AG09319 (cell line): ENCODE measurements around the gene SLAMF8.

Experiments used
- DNase-seq: peaks from one replicate; pipeline ENCODE4 v3.0.0-alpha.2; 2010; ENCODE audit warnings: low read depth; ENCODE audit errors: extremely low read depth
- TF ChIP-seq, protein P1 (sequence below): IDR thresholded peaks from 2 replicates; pipeline ENCODE4 v1.5.1; 2011; ENCODE audit warnings: low read depth, mild to moderate bottlenecking, inconsistent platforms, low read length, moderate library complexity

Gene SLAMF8

DNA sequence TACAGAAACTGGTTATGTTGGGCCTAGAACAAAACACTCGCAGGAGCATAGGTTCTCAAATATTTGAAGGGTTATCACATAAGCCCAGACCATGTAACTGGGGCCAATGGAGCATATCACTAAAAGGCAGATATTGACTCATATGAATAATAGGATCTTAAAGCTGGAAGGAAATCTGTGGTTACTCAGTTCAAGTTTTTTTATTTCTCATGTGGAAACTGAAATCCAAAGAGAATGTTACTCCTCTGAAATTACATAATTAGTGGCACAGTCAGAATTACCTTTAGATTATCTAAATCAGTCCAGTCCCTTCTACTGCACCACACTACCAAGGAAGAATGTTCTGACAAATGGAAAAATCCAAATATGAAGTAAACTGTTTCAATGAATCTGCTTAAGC is 12.0 kb downstream of the SLAMF8 start:
- TF ChIP-seq, protein P1, sequence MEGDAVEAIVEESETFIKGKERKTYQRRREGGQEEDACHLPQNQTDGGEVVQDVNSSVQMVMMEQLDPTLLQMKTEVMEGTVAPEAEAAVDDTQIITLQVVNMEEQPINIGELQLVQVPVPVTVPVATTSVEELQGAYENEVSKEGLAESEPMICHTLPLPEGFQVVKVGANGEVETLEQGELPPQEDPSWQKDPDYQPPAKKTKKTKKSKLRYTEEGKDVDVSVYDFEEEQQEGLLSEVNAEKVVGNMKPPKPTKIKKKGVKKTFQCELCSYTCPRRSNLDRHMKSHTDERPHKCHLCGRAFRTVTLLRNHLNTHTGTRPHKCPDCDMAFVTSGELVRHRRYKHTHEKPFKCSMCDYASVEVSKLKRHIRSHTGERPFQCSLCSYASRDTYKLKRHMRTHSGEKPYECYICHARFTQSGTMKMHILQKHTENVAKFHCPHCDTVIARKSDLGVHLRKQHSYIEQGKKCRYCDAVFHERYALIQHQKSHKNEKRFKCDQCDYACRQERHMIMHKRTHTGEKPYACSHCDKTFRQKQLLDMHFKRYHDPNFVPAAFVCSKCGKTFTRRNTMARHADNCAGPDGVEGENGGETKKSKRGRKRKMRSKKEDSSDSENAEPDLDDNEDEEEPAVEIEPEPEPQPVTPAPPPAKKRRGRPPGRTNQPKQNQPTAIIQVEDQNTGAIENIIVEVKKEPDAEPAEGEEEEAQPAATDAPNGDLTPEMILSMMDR, result no peak
- DNase-seq, result no peak

DNA sequence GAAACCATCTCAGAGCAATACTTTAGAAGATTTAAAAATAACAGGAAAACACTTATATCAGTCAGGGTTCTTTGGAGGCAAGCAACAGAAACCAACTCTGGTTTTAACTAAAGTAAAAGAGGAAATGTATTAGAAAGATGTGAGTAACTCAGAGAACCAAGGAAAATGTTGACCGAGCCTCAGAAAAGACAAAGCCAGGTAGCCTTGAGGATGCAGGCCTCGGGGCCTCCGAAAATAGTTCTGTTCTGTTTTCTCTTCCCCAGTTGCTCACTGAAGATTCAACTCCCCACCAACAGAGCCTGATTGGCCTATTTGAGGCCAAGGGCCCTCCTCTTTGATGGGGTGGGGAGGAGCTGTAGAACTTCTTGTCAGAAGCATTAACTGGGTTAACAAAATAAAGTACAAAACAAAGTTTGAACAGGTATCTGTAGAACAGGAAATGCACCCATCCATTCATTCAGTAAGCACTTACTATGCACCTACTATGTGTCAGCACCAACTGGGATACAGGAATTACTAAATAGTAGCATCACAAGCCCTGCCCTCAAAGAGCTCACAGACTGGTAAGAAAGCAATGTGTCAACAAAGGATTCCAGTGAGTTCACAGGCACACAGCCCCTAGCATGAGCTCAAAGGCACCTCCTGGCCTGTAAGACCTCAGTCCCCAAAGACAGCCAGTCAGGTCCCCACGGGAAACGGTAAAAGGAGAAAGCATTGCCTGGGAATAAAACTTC is 12.6 kb downstream of the SLAMF8 start:
- DNase-seq, result no peak
- TF ChIP-seq, protein P1, result no peak

DNA sequence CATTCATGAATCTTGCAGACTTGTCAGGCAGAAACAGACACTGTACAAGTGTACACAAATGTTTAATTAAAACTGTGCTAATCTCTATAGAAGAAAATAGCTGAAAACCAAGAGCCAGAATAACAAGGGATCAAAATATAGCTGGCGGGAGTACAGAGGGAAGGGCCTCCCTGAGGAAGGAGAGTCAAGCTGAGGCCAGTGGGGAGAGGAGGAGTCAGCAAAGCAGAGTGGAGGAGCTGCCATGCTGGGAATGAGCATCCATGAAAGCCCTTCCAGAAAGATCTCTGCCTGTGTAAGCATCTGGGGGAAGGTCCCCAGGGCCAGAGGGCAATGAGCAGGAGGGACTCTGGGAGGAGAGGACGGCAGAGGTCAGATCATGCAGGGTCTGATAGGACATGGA is 15.1 kb downstream of the SLAMF8 start:
- no peak for DNase-seq
- TF ChIP-seq, protein P1, result no peak

DNA sequence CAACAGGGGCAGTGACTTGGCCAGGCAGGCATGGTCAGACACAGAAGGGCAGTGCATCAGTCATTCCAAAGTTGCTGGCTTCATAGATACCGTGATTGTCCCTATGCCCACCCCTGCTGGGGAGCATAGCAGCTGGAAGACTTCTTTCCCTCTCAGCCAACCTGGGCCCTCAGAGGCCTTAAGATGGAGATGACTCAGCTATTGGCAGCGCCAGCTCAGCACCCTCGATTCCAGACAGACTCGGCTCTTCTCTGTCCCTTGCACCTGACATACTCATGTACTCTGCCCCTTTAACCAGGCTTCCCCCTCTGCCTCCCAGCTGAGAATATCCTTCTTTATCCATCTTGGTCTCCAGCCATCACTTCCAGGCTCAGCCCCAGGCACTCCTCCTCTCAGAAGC is 16.8 kb downstream of the SLAMF8 start:
- DNase-seq, result no peak
- TF ChIP-seq, protein P1, result no peak

DNA sequence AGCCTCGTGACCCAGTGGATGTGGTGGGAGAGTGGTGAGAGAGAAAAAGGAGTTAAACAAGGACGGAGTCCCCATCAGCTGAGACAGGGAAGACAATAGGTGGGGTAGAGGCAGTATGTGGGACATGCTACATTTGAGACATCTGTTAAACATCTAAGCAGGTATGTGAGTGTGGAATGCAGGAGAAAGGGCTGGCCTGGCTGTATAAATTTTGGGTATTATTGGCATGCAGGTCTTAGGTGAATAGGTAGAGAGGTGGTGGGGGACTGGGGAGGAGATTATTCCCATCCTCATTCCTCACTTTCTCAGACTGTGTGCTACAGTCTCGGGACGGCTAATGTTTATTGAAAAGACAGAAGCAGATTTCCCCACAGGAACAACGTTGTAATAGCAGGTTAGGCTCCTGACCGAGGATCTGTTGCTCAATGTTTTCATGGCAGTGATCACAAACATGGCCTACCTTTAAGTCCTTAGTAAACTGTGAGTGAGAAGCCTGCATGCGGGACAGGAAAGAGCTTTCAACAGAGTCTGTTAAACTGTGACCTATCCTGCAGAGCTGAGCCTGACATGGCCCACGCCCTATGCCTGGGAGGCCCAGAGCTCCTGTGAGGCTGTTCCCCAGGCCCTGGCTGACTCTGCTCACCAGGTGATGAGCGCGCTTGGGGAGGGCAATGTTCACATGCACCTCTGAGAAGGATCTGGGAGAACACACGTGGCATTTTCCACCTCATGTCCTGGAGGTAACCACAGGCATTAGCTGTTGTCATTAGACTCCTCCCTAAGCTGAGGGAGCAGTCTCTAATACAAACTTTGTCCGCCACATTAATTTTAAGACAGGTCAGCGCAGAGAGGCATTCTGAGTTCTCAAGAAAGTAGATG is 19.3 kb downstream of the SLAMF8 start:
- TF ChIP-seq, protein P1, result no peak
- no peak for DNase-seq

DNA sequence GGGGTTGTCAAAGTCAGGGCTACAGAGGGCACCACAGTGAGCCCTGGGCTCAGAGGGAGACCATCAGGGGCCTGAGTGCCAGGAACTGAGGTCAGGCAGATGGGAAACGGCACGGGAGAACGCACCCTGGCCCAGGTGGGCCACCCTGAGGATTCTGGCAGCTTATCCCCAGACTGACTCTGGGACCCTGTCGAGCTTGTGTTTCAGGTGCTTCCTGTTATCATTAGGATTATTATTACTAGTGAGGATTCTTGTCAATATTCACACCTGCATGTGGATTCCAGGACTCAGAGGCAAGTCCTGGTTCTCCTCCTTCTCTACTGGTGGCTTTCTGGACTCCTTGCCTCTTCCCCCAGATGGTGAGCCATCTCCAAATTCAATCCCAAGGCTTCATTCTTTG is 20.6 kb downstream of the SLAMF8 start:
- TF ChIP-seq, protein P1, result no peak

DNA sequence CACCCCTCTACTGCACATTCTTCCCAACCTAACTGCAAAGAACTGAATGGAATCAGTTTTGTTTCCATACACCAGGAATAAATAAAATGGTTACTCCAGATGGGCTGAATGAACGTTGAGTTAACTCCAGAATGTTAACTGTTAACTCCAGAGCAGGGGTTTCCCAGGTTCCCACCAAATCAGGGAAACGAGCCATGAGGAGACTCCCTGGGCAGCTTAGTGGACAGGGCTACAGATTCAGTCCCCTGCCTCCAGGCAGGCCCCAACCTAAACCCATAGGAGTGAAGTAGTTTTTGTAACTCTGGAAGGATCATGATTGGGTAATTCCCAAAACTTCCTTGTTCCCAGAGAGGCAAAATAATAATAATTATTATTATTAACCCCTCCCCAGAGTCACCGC is 21.7 kb downstream of the SLAMF8 start:
- DNase-seq, result no peak
- TF ChIP-seq, protein P1, result no peak

More for the DNA sequence above, 20.6 kb downstream of the SLAMF8 start:
- no peak for DNase-seq
